ENCODE results near the gene LIX1L. TPM values are rescaled to one million over a fixed set of nuclear protein-coding genes. Genes with fewer than 3 reads are reported as not detected.
A peak's percentile ranks its signal among the peaks of the same experiment; 100 is the strongest.

Gene LIX1L
- total RNA-seq, 4 donors from 2014 or later: 7.6 to 18.4 (median 11.3) TPM

DNA sequence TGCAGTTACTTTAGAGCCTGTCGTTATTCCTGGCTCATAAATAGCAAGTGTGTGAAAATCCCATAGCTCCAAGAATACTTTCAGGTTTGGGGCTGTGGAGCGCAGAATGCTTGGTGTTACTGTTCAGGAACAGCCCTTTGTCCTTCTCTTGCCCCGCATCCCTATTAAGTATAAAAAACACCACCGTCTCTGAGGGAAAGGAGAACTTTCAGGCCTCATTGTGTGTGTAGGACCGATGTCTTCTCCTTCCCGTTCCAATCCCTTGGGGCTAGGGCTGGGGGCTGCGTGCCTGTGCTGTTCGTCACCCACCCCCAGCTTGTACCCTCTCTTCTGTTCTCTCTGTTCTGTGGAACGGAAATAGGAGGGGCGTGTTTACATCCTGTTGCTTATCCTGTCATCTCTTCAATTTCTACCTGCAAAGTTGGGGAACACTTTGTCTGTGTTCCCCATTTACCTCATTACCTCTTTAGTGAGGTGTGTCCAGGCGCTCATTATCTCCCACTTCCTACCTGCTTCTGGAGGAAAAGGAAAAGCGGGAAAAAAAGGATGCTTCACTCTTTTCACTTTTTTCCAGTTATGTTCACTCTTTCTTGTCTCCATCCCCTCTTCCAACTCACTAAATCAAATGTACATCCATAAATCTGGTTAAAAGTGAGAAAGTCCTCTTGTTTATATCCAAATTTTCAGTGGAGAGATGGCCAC, 39.4 kb upstream of the LIX1L start:
- TF ChIP-seq EP300 (IDR thresholded peaks at IDR 0.05): no peak
- TF ChIP-seq POLR2A (IDR thresholded peaks at IDR 0.05): peak in 1 of 2 donors; percentile 43
- peak in 2 of 3 donors; percentile 36 to 89 for TF ChIP-seq POLR2AphosphoS5 (IDR thresholded peaks at IDR 0.05)
- H3K27me3 ChIP-seq: no peaks in the 10 kb centered on the region
- peaks cover 60% of the 10 kb centered on the region for H3K4me1 ChIP-seq
- 7% methylated on average over 12 of the region's 12 CpGs for WGBS
- H3K9me3 ChIP-seq: no peaks in the 10 kb centered on the region
- peak; percentile 80 to 88 for DNase-seq (ENCODE audit: low spot score in 2 of 2)
- peaks cover 33% of the 10 kb centered on the region for H3K36me3 ChIP-seq
- peak overlapping the region; percentile 76 for H3K4me3 ChIP-seq
- peak overlapping the region; percentile 99 for H3K27ac ChIP-seq

DNA sequence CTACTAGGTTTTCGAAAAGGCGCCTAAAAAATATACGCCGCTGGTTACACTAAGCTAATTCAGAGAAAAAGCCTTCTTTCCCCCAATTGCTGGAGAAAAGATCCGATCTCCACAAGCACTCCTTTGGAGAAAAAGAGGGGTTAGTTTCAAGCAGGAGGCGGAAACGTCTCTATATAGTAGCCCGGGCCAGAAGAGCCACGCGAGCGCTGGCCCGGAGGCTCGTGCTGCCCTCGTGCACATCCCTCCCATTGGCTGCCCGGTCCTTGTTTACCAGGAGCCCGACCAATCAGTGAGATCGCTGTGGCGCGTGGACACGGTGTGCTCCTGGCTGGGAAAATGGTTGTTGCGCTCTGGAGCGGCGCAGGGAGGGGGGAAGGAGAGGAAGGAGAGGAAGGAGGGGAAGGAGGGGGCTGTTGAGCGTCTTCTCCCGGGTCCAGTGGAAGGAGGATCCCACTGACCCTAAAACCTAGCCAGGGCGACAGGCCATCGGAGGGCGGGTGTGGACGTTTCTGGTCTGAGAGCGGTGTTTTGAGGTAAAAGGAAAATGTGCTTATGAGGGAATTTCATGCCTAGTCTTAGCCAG, 38.7 kb upstream of the LIX1L start, which contains the start of gene TXNIP:
Gene TXNIP (minus strand): TSS at position 147 of the 583 bp plus-strand sequence. CDS start 313 bp downstream, outside the sequence.
- peak within 1 kb of the TSS; percentile 76 for H3K4me3 ChIP-seq
- peak within 1 kb of the TSS; percentile 99 for H3K27ac ChIP-seq
- H3K27me3 ChIP-seq: no peaks in the 10 kb centered on the region
- peaks cover 60% of the 10 kb centered on the region for H3K4me1 ChIP-seq
- TF ChIP-seq EP300 (IDR thresholded peaks at IDR 0.05) (no peak), POLR2A (IDR thresholded peaks at IDR 0.05) (peak; percentile 97 to 98), POLR2AphosphoS5 (IDR thresholded peaks at IDR 0.05) (peak; percentile 99 to 100 (median 100))
- TF ChIP-seq, protein P1, sequence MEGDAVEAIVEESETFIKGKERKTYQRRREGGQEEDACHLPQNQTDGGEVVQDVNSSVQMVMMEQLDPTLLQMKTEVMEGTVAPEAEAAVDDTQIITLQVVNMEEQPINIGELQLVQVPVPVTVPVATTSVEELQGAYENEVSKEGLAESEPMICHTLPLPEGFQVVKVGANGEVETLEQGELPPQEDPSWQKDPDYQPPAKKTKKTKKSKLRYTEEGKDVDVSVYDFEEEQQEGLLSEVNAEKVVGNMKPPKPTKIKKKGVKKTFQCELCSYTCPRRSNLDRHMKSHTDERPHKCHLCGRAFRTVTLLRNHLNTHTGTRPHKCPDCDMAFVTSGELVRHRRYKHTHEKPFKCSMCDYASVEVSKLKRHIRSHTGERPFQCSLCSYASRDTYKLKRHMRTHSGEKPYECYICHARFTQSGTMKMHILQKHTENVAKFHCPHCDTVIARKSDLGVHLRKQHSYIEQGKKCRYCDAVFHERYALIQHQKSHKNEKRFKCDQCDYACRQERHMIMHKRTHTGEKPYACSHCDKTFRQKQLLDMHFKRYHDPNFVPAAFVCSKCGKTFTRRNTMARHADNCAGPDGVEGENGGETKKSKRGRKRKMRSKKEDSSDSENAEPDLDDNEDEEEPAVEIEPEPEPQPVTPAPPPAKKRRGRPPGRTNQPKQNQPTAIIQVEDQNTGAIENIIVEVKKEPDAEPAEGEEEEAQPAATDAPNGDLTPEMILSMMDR (IDR thresholded peaks at IDR 0.05): peak in 1 of 2 donors; percentile 6
- 0% methylated on average over 30 of the region's 30 CpGs for WGBS
- H3K9me3 ChIP-seq: no peaks in the 10 kb centered on the region
- peaks cover 33% of the 10 kb centered on the region for H3K36me3 ChIP-seq
- DNase-seq (ENCODE audit: low spot score in 2 of 2): peak; percentile 100

DNA sequence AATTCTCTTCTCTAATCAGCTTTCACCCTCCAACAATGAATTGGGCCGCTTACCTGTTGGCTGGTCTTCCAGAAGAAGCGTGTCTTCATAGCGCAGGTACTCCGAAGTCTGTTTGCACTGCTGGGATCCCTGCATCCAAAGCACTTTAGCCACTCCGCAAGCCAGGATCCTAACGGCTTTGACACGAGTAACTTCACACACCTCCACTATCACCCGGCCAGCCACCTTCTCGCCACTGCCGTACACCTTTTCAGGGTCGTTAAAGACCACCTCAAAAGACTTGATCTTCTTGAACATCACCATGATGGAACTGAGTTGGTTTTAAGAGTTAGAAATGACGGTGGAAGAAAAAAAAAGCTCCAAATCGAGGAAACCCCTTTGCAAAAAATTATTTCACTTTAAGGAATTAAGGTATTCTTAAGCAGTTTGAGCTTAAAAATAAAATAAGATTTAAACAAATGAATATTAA, 38.2 kb upstream of the LIX1L start:
- H3K4me1 ChIP-seq: peaks cover 58% of the 10 kb centered on the region
- WGBS: under 1% methylated on average over 13 of the region's 13 CpGs
- H3K27me3 ChIP-seq: no peaks in the 10 kb centered on the region

DNA sequence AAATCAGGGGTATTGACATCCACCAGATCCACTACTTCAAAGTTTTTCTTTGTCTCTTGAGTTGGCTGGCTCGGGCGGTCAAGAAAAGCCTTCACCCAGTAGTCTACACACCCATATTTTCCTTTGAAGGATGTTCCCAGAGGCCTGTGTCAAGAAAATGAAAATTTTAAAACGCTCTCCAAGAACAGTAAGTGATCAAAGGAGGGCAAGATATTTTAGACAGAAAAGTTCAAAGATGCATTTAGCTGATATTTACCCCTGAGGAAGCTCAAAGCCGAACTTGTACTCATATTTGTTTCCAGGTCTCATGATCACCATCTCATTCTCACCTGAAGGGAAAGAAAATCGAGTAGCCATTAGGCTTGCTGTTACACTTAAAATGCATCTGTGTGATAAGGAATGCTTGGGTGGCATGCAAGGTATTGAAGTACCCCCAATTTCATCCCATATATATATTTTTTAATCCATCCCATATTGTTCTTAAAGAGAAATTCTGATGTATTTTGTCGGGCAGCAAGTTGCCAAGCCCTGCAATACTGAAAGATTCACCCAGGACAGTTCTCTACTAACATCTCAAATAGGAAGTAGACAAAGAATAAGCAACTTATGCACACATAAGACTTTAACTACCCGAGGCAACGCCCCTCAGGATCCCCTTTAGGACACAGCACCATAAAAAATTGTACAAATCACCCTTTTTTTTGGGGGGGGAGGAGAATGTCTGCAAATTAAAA, 37.5 kb upstream of the LIX1L start:
- no peak for TF ChIP-seq POLR2A (IDR thresholded peaks at IDR 0.05)
- no peak for TF ChIP-seq EP300 (IDR thresholded peaks at IDR 0.05)
- TF ChIP-seq POLR2AphosphoS5 (IDR thresholded peaks at IDR 0.05): no peak
- TF ChIP-seq, protein P1 (IDR thresholded peaks at IDR 0.05): no peak
- Histone ChIP-seq H3K4me1 (peaks cover 53% of the 10 kb centered on the region), H3K9me3 (no peaks in the 10 kb centered on the region), H3K27me3 (no peaks in the 10 kb centered on the region), H3K4me3 (peak overlapping the region; percentile 76), H3K36me3 (peaks cover 33% of the 10 kb centered on the region), H3K27ac (peak overlapping the region; percentile 99)
- WGBS: under 1% methylated on average over 8 of the region's 8 CpGs
- DNase-seq (ENCODE audit: low spot score in 2 of 2): peak in 1 of 2 donors; percentile 36

More for the DNA sequence above, 38.2 kb upstream of the LIX1L start:
- TF ChIP-seq POLR2AphosphoS5 (IDR thresholded peaks at IDR 0.05): peak in 1 of 3 donors; percentile 69
- no peak for TF ChIP-seq EP300 (IDR thresholded peaks at IDR 0.05)
- TF ChIP-seq, protein P1 (IDR thresholded peaks at IDR 0.05): no peak
- no peak for TF ChIP-seq POLR2A (IDR thresholded peaks at IDR 0.05)
- H3K9me3 ChIP-seq: no peaks in the 10 kb centered on the region
- H3K4me3 ChIP-seq: peak overlapping the region; percentile 76
- peaks cover 33% of the 10 kb centered on the region for H3K36me3 ChIP-seq
- H3K27ac ChIP-seq: peak overlapping the region; percentile 99
- DNase-seq (ENCODE audit: low spot score in 2 of 2): peak; percentile 70 to 76

DNA sequence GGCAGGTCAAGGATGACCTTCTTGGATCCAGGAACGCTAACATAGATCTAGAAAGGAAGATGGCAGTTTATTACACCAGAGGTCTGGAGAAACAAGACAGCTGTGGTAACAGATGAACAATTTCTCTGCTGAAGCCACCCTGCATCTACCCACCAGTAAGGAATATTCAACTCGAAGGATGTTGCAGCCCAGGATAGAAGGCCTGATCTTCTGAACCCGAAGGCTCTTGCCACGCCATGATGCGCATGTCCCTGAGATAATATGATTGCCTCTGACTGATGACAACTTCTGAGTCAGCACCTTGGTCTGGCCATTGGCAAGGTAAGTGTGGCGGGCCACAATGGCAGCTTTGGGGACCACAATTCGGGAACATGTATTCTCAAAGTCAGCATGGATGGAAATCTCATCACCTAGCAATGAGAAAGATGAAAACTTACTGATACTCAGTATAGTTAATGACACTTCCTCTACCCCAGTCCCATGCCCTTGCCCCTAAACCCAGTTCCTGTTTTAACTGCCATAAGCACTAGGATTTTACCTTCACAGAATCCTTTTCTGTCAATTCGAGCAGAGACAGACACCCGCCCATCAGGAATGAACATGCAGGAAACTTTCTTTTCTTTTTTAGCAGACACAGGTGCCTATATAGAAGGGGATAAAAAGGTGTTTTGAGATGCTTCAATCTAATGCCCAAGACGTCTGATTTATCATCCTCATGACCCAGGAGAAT, 36.7 kb upstream of the LIX1L start:
- WGBS: 11% methylated on average over 10 of the region's 10 CpGs
- peak in 1 of 2 donors; percentile 65 for DNase-seq (ENCODE audit: low spot score in 2 of 2)
- H3K4me1 ChIP-seq: peaks cover 48% of the 10 kb centered on the region
- peak overlapping the region; percentile 99 for H3K27ac ChIP-seq
- no peaks in the 10 kb centered on the region for H3K9me3 ChIP-seq
- no peaks in the 10 kb centered on the region for H3K27me3 ChIP-seq
- peaks cover 33% of the 10 kb centered on the region for H3K36me3 ChIP-seq
- TF ChIP-seq POLR2A (IDR thresholded peaks at IDR 0.05) (no peak), POLR2AphosphoS5 (IDR thresholded peaks at IDR 0.05) (peak; percentile 2 to 44 (median 15))
- H3K4me3 ChIP-seq: peak overlapping the region; percentile 76
